ENCODE measurements around the gene CA14. TPM values are rescaled to one million over a fixed set of nuclear protein-coding genes. Genes with fewer than 3 reads are reported as not detected.

CA14 gene
- not detected in 2 replicates for total RNA-seq

DNA sequence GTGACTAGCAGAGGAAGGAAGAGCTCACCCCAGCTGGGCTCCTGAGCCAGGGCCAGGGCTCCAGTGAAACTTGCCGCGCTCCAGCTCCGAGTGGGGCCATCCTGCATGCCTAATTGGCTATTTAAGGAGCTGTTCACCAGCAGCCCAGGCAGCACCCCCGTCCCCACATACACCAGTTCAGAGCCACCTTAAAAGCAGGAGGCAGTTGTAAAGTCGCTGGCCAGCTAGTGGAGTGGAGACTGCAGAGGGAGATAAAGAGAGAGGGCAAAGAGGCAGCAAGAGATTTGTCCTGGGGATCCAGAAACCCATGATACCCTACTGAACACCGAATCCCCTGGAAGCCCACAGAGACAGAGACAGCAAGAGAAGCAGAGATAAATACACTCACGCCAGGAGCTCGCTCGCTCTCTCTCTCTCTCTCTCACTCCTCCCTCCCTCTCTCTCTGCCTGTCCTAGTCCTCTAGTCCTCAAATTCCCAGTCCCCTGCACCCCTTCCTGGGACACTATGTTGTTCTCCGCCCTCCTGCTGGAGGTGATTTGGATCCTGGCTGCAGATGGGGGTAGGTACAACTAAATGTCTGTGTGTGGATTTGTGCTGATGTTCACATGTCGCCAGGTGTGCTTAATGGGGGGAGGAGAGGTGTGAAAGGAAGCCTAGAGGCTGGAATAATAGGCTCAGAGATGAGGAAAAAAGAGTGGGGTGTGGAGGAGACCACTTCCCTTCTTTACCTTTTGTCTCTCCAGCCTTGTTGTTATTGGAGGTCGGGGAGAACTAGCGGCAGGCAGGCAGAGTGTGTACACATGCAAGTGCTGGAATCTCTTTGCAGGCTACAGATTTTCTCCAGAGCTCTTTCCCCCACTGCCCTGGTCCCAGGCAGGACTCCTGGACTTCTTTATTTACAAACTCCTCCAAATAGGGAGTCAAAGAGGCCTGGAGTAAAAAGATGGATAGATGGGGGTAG, at the start of gene CA14:
Gene CA14 (plus strand): TSS at position 151 of the 962 bp plus-strand sequence. CDS start 355 bp downstream, at position 506.

DNA sequence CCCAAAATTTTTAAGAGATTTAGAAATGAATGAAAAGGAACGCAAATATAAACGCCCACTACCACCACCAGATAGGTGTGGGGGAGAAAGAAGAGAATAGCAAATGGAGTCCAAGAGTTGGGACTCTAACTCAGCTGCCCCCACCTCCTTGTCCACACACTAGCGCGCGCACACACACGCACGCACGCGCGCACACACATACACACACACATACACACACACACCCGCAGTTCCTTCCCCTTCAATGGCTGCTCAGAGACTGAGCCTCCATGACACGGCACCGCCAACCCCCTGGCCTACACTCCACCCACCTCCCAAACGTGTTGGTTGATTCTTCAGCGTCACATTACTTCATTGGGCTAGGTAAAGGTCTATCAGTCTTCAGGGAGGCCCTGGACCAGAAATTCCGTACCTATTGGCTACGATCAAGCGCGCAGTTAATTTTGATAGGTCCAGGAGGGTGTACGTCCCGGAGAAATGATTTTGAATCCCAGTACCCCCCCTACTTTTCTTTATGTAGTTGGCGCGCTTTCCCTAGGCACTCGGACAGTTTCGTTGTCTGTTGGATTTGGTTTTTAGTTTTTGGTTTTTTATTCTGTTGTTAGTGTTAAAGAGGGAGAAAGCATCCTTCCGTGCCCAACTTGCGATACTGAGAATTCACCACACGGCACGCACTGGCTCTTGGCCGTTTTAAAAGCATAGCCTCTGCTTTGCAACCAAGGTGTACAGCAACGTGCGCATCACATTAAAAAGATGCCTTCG, 21.5 kb upstream of the CA14 start, which contains the start of gene ANP32E:
Gene ANP32E (minus strand): TSS at position 261 of the 762 bp plus-strand sequence. CDS start 326 bp downstream, outside the sequence.

DNA sequence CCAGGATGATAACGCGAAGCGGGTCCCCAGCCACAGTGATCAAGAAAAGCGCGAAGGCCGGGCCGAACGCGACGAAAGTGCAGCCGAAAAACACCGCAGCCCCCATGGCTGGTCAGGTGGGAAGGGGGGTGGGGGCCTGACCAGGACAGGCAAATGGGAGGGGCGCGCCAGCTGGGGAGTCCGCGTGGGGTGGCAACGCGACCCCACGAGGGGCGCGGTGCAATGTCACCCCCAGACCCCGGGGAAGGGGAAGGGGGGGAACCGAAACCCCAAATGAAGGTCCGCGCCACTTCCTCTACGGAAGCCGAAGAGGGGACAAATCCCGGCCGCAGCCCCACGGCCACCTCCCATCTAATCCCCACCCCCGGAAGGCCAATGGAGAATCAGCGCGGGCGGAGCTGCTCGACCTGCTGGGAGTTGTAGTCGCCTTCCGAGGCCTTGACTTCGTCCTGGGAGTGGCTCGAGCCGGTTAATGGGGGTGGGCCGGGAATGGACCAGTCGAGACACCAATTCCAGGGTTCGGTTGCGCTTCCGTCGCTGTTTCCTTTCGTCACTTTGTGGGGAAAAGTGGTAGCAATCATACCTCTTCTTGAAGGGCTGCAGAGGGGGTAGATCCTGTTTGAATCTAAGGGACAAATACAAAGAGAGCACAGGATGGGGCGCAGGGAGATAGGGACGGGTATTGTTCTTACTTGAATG, 11.3 kb downstream of the CA14 start, which contains the start of gene APH1A:
Gene APH1A (minus strand): TSS at position 312 of the 699 bp plus-strand sequence. CDS start 206 bp downstream, at position 106.

DNA sequence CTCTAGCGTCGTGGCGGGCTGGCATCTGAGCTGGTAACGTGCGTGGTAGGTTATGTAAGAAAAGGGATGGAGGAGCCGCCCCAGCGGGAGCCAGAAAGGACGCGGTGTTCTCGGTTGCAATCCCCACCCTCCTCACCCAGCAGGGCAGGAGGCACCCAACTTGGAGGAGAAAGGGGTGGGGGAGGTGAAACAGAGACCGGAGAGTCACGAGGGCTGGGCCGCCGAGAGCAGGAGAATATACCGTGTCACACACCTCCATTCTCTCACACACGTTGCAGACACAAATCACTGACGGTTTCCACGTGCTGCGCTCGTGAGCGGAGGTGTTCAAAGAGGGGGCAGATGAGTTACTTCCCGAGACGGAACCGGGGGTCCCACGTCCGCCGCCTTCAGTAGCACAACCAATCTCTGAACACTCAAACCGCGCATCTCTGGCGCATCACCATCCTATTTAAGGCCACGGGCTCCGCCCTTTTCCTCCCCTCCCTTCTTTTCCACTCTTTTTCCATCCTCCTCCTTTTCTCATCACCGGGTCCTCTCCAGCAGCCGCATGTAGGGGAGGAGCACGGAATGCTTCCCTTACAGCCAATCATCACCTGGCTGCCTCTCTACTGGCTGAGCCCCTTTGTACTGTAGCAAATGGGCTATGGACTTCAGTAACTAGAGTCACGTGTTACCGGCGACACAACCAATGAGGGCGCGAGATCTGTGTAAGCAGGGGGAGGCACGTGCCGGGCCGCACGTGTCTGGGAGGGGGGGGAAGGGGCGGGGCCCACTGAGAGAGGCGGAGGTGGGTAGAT, 24.4 kb downstream of the CA14 start, which contains the start of gene CIART:
Gene CIART (plus strand): TSS at position 797 of the 800 bp plus-strand sequence. CDS start 714 bp downstream, outside the sequence.

DNA sequence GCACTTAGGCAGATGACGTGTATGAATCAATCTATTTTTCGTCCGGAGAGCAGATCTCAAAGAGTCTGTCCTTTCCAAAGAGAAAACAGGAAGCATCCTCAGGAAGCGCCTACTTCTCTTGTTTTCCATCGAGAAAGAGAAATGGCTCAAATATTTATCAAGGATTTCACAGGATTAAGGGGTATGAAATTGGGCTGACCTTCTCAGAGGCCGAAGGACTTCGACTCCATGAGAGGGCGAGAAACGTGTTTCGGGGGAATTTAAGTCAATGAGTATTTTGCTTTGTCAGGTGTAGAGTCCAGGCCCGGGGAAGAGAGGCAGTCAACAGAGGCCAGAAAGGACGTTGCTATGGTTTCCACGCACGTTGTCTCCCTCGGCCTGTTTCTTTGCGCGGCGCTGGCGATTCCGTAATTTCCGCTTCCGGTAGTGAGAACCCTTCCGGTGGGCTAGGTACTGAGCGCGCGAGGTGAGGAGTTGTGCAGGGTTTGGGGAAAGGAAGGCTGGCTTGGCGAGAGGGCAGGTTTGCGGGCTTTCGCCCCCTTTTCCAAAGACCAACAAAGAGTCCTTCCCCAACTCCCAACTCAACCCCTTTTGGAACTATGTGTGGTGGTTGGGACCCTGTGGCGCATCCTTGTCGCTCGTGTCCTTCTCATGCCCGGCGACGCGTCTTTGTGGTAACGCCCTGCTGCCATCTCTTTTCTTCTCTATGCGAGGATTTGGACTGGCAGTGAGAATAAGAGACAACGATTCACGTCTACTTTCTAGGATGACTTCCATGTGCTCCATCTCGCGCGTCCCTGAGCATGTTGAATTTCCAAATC, 36.1 kb downstream of the CA14 start, which contains the start of gene MRPS21:
Gene MRPS21 (plus strand): TSS at position 429 of the 821 bp plus-strand sequence. CDS start 506 bp downstream, outside the sequence.

Other genes starting within 250 kb of the CA14 start
- 19.6 and 20.8 TPM in 2 replicates for gene OTUD7B, start 247.0 kb upstream of the CA14 start, total RNA-seq
- gene VPS45, start 190.0 kb upstream of the CA14 start, total RNA-seq = 39.0 and 49.9 TPM in 2 replicates
- 48.7 and 63.8 TPM in 2 replicates for gene PLEKHO1, start 107.9 kb upstream of the CA14 start, total RNA-seq
- 11.1 and 32.3 TPM in 2 replicates for gene ANP32E, start 21.7 kb upstream of the CA14 start, total RNA-seq
- gene APH1A, start 11.2 kb downstream of the CA14 start, total RNA-seq = 97.3 and 105 TPM in 2 replicates
- gene C1orf54, start 15.0 kb downstream of the CA14 start, total RNA-seq = 30.3 and 44.8 TPM in 2 replicates
- gene CIART, start 24.8 kb downstream of the CA14 start, total RNA-seq = 1.6 and 8.1 TPM in 2 replicates
- gene MRPS21, start 36.1 kb downstream of the CA14 start, total RNA-seq = 30.4 and 57.2 TPM in 2 replicates
- gene PRPF3, start 63.8 kb downstream of the CA14 start, total RNA-seq = 32.9 and 42.0 TPM in 2 replicates
- 7.8 and 10.2 TPM in 2 replicates for gene RPRD2, start 106.4 kb downstream of the CA14 start, total RNA-seq
- 19.3 and 27.0 TPM in 2 replicates for gene TARS2, start 229.6 kb downstream of the CA14 start, total RNA-seq

Measured in smooth muscle cell of trachea (primary cell).